RPMI8226 (cell line): ENCODE results near the gene GDNF.
"Not testable (repeated sequence)": the region's sequence is repeated elsewhere in the genome, so short reads cannot be mapped to it uniquely, and the experiment has no call there.

Experiments
- DNase-seq: peaks from one replicate; pipeline ENCODE4 v3.0.0-alpha.2; 2015

Gene GDNF

GRCh38 chr5:37814699-37815098, 25.1 kb downstream of the GDNF start:
- no peak for DNase-seq

DNA sequence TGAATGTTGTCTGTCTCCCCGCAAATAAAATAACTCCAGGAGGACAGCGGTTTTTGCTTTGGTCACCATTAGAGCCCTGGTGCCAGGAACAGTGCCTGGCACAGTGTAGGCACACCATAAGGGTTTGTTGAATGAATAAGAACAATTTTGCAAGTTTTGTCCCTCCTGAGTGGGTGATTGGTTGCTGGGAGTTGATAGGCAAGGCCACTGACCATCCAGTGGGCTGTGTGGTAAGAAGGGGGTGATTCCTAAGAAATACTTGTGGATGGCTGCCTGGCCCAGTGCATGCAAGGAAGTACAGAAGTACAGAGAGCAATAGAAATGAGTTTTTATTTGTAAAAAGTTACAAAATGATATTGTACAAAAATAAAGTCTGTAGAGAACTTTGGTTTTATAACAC, 27.5 kb downstream of the GDNF start:
- DNase-seq = no peak

GRCh38 chr5:37811866-37812265, 28.0 kb downstream of the GDNF start:
- no peak for DNase-seq

- no peak for DNase-seq
Observed at GRCh38 chr5:37810311-37810710, 29.5 kb downstream of the GDNF start.

DNA sequence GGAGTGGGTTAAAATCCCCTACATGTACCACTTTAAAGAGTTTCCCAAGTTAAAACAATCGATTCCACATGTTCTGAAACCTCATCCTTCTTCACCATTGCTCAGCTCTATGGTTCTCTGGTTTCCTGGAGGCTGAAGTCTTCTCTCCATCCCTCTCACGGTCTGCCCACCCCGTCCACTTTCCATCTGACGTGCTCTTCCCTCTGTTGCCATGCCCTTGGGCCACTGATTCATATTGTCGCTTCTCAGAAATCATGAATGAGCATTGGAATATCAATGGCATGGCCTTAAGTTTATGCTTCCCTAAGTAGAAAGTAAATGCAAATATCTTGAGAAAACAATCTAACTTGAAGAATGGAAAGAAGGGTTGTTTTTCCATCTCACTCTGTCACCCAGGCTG, 30.9 kb downstream of the GDNF start:
- DNase-seq = no peak

DNA sequence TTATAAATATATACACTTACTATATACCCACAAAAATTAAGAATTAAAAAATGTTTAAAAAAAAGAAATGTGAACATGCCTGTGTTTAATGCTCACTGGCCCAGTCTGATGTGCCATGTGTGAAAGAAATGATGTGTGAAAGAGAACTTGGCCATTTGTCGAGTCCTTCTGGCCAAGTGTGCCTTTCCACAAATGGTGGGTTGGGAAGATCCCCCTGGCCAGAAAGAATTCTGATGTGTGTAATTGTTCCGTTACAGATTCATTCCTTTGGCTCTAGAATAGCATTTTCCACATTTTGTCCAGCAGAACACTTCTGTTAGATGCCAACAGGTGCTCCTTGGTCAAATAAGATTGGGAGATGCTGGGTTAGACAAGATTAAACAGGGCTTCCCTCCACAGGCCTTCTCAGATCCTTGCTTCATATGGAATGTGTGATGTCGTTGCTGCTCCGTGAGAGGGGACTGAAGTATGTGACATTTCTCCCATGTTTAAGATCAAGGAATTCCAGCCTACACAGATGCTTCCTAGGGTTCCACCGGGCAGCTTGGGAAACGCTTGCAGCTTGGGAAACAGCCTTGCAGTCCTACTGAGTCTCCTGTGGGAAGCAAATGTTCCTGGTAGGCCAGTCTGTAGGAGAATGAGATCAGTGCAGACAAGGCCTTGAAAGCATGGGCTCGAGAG, 32.1 kb downstream of the GDNF start:
- DNase-seq = no peak

DNA sequence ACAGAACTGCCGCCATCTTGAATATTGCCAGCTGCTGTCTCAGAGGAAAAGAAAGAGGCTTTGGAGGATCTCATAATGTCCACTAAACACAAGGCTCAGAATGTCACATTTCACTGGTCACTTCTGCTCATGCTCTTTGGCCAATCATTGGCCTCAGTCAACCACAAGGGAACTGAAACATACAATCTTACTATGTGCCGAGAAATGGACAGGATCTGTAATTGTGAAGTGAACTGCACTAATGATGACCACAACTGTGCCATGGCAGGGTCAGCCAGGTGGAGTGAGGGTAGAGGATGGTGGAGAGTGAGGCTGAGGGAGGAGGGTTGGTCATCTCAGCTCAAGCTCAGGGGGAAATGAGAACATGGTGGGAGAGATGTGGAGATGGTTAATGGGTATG, 32.8 kb downstream of the GDNF start:
- no peak for DNase-seq

GRCh38 chr5:37806476-37806875, 33.4 kb downstream of the GDNF start:
- no peak for DNase-seq

GRCh38 chr5:37806016-37806415, 33.8 kb downstream of the GDNF start:
- DNase-seq = no peak

GRCh38 chr5:37804401-37804800, 35.4 kb downstream of the GDNF start:
- no peak for DNase-seq

DNA sequence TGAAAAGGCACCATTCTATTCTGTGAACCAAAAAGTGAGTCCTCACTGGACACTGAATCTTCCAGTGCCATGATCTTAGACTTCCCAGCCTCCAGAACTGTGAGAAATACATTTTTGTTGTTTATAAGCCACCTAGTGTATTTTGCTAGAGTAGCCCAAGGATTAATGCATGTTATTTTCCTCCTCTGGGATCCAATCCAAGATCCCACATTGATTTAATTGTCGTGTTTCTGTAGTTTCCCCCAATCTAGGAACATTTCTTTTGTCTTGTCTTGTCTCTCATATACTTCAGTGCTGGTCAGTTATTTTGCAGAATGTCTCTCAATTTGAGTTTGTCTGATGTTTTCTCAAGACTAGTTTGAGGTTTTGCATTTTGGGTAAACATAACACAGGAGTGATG, 36.4 kb downstream of the GDNF start:
- no peak for DNase-seq

DNA sequence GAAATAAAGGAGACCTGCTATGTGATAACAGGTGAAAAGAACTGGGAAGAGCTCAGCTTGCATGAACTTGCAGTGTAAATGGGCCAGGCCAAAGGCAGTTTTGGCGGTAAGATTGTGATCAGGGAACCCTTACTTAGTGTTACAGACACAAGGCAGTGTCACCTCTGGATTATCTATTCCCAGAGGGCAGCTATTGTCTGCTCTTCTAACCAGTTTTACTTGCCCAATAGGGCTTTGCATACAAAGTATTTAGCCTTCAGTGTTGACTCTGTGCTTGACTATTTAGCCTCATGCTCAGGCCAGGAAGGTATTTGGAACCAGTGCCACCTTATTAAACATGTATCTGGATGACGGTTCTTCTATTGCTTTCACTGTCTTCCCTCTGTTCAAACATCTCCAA, 38.3 kb downstream of the GDNF start:
- DNase-seq = no peak

- peak; percentile 10 for DNase-seq
Observed at GRCh38 chr5:37799865-37800421, 39.9 kb downstream of the GDNF start.

GRCh38 chr5:37796435-37796834, 43.4 kb downstream of the GDNF start:
- not testable (repeated sequence) for DNase-seq

- not testable (repeated sequence) for DNase-seq
Observed at GRCh38 chr5:37795292-37795691, 44.5 kb downstream of the GDNF start.

DNA sequence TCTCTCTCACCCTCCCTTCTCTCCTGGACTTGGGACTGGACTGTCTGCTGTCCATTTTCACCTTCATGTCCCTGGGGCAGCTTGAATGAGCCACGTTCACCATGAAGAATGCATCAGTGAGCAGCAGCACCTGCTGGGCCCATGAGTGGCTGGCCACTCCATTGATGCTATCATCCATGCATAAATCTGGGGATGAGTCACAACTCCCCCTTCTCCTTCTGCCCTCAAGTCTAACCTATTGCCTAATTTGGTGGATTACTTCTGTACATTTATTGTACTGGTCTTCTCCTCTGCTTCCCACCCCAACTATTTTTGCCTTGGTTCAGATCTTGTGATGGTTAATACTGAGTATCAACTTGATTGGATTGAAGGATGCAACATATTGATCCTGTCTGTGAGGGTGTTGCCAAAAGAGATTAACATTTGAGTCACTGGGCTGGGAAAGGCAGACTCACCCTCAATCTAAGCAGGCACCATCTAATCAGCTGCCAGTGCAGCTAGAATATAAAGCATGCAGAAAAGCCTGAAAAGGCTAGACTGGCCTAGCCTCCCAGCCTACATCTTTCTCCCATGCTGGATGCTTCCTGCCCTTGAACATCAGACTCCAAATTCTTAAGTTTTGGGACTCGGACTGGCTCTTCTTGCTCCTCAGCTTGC, 46.7 kb downstream of the GDNF start:
- no peak for DNase-seq

DNA sequence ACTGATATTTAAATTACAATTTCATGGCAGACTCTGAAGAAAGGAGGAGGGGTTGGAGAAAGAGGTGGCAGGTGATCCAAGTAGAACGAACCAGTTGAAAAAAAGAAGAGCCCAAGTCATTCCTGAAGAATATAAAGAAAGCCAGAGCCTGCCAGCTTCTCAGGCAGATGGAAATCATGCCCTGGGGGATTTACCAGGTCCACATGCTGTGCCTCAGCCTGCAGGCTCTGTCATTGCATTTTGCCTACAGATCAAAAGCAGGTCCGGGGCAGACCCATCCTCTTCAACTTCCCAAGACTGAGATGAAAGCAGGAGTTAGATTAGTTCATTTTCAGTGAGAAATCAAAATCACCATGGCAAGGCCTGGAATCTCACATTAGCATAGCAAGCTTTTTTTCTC, 48.5 kb downstream of the GDNF start:
- DNase-seq = no peak

- DNase-seq = no peak
Observed at GRCh38 chr5:37789991-37790390, 49.9 kb downstream of the GDNF start.

GRCh38 chr5:37787742-37788141, 52.1 kb downstream of the GDNF start:
- DNase-seq = no peak

DNA sequence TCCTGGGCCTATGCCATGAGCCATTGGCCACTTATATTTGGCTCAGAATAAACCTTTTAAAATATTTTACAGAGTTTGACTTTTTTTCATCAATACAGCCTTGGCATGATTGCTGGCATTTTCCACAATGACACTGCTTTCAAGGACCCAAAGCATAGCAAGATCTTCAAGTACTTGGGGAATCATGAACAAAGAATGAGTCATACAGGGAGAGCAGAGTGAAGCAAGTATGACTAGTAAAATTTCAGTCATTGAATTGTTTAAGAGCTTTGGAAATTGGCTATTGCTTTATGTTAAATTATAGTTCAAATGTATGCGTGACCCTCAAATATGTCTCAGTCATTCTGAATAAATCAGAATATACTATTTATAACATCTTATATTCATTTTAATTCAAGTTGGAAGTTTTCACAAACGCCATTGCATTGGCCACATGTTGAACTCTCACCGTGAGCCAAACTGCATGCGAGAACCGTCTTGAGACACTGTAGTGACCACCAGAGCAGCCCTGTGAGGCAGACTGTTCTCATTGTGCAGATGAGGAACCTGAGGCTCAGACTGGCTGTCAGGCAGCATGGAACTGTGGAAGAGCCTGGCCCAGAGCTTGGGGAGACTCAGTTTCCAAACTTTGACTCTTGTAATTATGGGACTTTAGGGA, 52.9 kb downstream of the GDNF start:
- no peak for DNase-seq

GRCh38 chr5:37786416-37786815, 53.4 kb downstream of the GDNF start:
- DNase-seq = no peak

GRCh38 chr5:37781409-37781808, 58.4 kb downstream of the GDNF start:
- DNase-seq = not testable (repeated sequence)

- no peak for DNase-seq
Observed at GRCh38 chr5:37777432-37778130, 62.3 kb downstream of the GDNF start.
